HCT116 (cell line): Measurements from ENCODE around the gene SUGP1. TPM values are rescaled to one million over a fixed set of nuclear protein-coding genes. Genes with fewer than 3 reads are reported as not detected.

Experiments used
- ATAC-seq: fragments of 200-7000 bp; cut with Tn5 transposase; 2 replicates; pipeline ENCODE4 v1.9.1; 2020; ENCODE audit warnings: mild to moderate bottlenecking, moderate library complexity
- BruUV-seq: library from RNA; stranded (reverse); fragments of 400-500 nt; replicated peaks from 2 replicates; lab custom pipeline; 2021; lab: Mats Ljungman, UMichigan
- CTCF ChIA-PET: fragments of 300-600 bp; sonication (Branson Sonifier 250); formaldehyde crosslinking; loops from one replicate; lab custom pipeline; 2021; ENCODE audit warnings: antibody characterized with exemption; lab: Charles Lee
- POLR2A ChIA-PET: fragments of 300-600, 350-600 bp; sonication (Branson Sonifier 250); formaldehyde crosslinking; loops from one replicate; lab custom pipeline; 2021; ENCODE audit warnings: antibody characterized with exemption; lab: Charles Lee
- RAD21 ChIA-PET, 2 experiments: fragments of 300-600 bp; sonication (Branson Sonifier 250); formaldehyde crosslinking; loops; one replicate each; lab custom pipeline; 2023; ENCODE audit warnings: low total read pairs in 2 of 2; ENCODE audit not compliant: uncharacterized antibody in 2 of 2, unreplicated experiment in 2 of 2, low non-redundant PET in 1 of 2; lab: Charles Lee
- DNase-seq: peaks from one replicate; pipeline ENCODE4 v3.0.0-alpha.2; 2010; ENCODE audit warnings: low read depth, low spot score
- H2AFZ ChIP-seq: fragments of 200-600 bp; shearing (Covaris generic), sonication (generic); 2 replicates; pipeline ENCODE4 v1.6.1; 2017; ENCODE audit warnings: low read depth, mixed run types, mixed read lengths, antibody characterized with exemption, low read length; ENCODE audit not compliant: poor library complexity, severe bottlenecking
- H3K27ac ChIP-seq: 2 replicates; pipeline ENCODE4 v1.5.1; 2012; ENCODE audit warnings: low read depth, low read length
- H3K27me3 ChIP-seq: fragments of 200-600 bp; sonication (generic); 2 replicates; pipeline ENCODE4 v1.6.1; 2016; ENCODE audit warnings: mixed run types, low read length, mixed read lengths; ENCODE audit not compliant: insufficient read depth
- H3K36me3 ChIP-seq, 2 experiments: fragments of 200-500 bp in 1 of 2; fragments of 200-600 bp in 1 of 2; sonication (Bioruptor generic) in 1 of 2; sonication (generic) in 1 of 2; 2 replicates each; pipeline versions ENCODE4 v1.5.1 to v1.6.1; 2014 to 2016; ENCODE audit warnings: low read length in 2 of 2, inconsistent platforms in 1 of 2, mixed read lengths in 1 of 2, mixed run types in 1 of 2; ENCODE audit not compliant: insufficient read depth in 2 of 2, control insufficient read depth in 1 of 2
- H3K4me1 ChIP-seq, 2 experiments: fragments of 200-600 bp in 1 of 2; sonication (generic) in 1 of 2; 2 replicates each; pipeline versions ENCODE4 v1.5.1 to v1.6.1; 2012 to 2017; ENCODE audit warnings: low read length in 2 of 2, inconsistent platforms in 1 of 2, mild to moderate bottlenecking in 1 of 2, mixed read lengths in 1 of 2, mixed run types in 1 of 2, moderate library complexity in 1 of 2; ENCODE audit not compliant: insufficient read depth in 2 of 2, control insufficient read depth in 1 of 2
- H3K4me2 ChIP-seq: fragments of 200-600 bp; sonication (generic); 2 replicates; pipeline ENCODE4 v1.6.1; 2017; ENCODE audit warnings: mixed run types, low read length, mixed read lengths
- H3K4me3 ChIP-seq, 2 experiments: fragments of 200-600 bp in 1 of 2; sonication (generic) in 1 of 2; replicated peaks in 1 of 2; 2 replicates each; pipeline ENCODE4 v1.5.1; 2011 to 2016; ENCODE audit warnings: low read length in 2 of 2, control low read depth in 1 of 2, low read depth in 1 of 2, mild to moderate bottlenecking in 1 of 2, mixed read lengths in 1 of 2, mixed run types in 1 of 2
- H3K79me2 ChIP-seq: fragments of 200-600 bp; sonication (generic); 2 replicates; pipeline ENCODE4 v1.6.1; 2017; ENCODE audit warnings: mild to moderate bottlenecking, mixed run types, low read length, moderate library complexity, mixed read lengths; ENCODE audit not compliant: insufficient read depth
- H3K9ac ChIP-seq: fragments of 200-600 bp; sonication (generic); 2 replicates; pipeline ENCODE4 v1.6.1; 2016; ENCODE audit warnings: low read length, mixed read lengths
- H3K9me2 ChIP-seq: fragments of 200-600 bp; sonication (generic), shearing (Covaris generic); 2 replicates; pipeline ENCODE4 v1.6.1; 2017; ENCODE audit warnings: mixed run types, mild to moderate bottlenecking, moderate library complexity; ENCODE audit not compliant: insufficient read depth
- H3K9me3 ChIP-seq, 2 experiments: fragments of 200-500 bp in 1 of 2; fragments of 200-600 bp in 1 of 2; sonication (Bioruptor generic) in 1 of 2; sonication (generic) in 1 of 2; 2 replicates each; pipeline ENCODE4 v1.6.1; 2014 to 2017; ENCODE audit warnings: low read length in 2 of 2, mixed read lengths in 2 of 2, inconsistent platforms in 1 of 2, low read depth in 1 of 2, mild to moderate bottlenecking in 1 of 2, mixed run types in 1 of 2, moderate library complexity in 1 of 2; ENCODE audit not compliant: control insufficient read depth in 1 of 2, insufficient read depth in 1 of 2
- H4K20me1 ChIP-seq: fragments of 200-600 bp; sonication (generic), shearing (Covaris generic); 2 replicates; pipeline ENCODE4 v1.6.1; 2017; ENCODE audit warnings: mixed run types, mild to moderate bottlenecking, moderate library complexity; ENCODE audit not compliant: insufficient read depth
- CBX3 ChIP-seq: IDR thresholded peaks from 2 replicates; pipeline ENCODE4 v1.6.1; 2012; ENCODE audit warnings: low read depth
- CEBPB ChIP-seq: IDR thresholded peaks from 2 replicates; pipeline ENCODE4 v1.6.1; 2012; ENCODE audit warnings: low read depth
- EGR1 ChIP-seq: IDR thresholded peaks from 2 replicates; pipeline ENCODE4 v1.6.1; 2012; ENCODE audit warnings: low read depth
- EZH2 ChIP-seq: fragments of 200-600 bp; sonication (generic); IDR thresholded peaks from 2 replicates; pipeline ENCODE4 v1.6.1; 2017; ENCODE audit warnings: antibody characterized with exemption, mixed run types
- EZH2phosphoT487 ChIP-seq: fragments of 200-600 bp; IDR thresholded peaks from 2 replicates; pipeline ENCODE4 v1.6.1; 2018; ENCODE audit warnings: antibody characterized with exemption, borderline replicate concordance
- FOSL1 ChIP-seq: IDR thresholded peaks from 2 replicates; pipeline ENCODE4 v1.6.1; 2012; ENCODE audit warnings: low read depth
- JUND ChIP-seq: IDR thresholded peaks from 2 replicates; pipeline ENCODE4 v1.6.1; 2012
- POLR2A ChIP-seq: IDR thresholded peaks from 2 replicates; pipeline ENCODE4 v1.7.0; 2011; ENCODE audit warnings: borderline replicate concordance; ENCODE audit not compliant: insufficient read depth, insufficient read length; ENCODE audit errors: extremely low read depth
- RAD21 ChIP-seq: IDR thresholded peaks from 2 replicates; pipeline ENCODE4 v1.6.1; 2012; ENCODE audit warnings: low read depth, mild to moderate bottlenecking
- SRF ChIP-seq: IDR thresholded peaks from 2 replicates; pipeline ENCODE4 v1.6.1; 2012; ENCODE audit warnings: low read depth
- TCF7L2 ChIP-seq: IDR thresholded peaks from 2 replicates; pipeline ENCODE4 v1.7.0; 2011; ENCODE audit warnings: borderline replicate concordance, inconsistent platforms; ENCODE audit not compliant: insufficient read depth, insufficient read length; ENCODE audit errors: extremely low read depth
- YY1 ChIP-seq: IDR thresholded peaks from 2 replicates; pipeline ENCODE4 v1.6.1; 2011; ENCODE audit warnings: low read length, low read depth, moderate library complexity, mild to moderate bottlenecking; ENCODE audit not compliant: insufficient replicate concordance; ENCODE audit errors: extremely low read depth
- intact Hi-C: fragments of 100-400 bp; cut with micrococcal nuclease; formaldehyde crosslinking; loops from 2 replicates; pipeline ENCODE4 v1.10.0; 2022
- total RNA-seq: library from RNA; stranded (reverse); gene quantifications from one replicate; pipeline ENCODE4 v1.2.1, GENCODE V29; 2021; ENCODE audit not compliant: unreplicated experiment
- TF ChIP-seq, protein P1 (sequence below): IDR thresholded peaks from 2 replicates; pipeline ENCODE4 v1.6.1; 2012
- TF ChIP-seq, protein P2 (sequence below): IDR thresholded peaks from 2 replicates; pipeline ENCODE4 v1.6.1; 2011; ENCODE audit warnings: mild to moderate bottlenecking, low read length, moderate library complexity; ENCODE audit not compliant: insufficient replicate concordance; ENCODE audit errors: extremely low read depth
- TF ChIP-seq, protein P3 (sequence below): IDR thresholded peaks from 2 replicates; pipeline ENCODE4 v1.6.1; 2012; ENCODE audit warnings: low read depth
- TF ChIP-seq, protein P4 (sequence below): IDR thresholded peaks from 2 replicates; pipeline ENCODE4 v1.6.1; 2012

Gene SUGP1
- total RNA-seq, 1 experiment from 2014 or later, result 47.6 TPM

DNA sequence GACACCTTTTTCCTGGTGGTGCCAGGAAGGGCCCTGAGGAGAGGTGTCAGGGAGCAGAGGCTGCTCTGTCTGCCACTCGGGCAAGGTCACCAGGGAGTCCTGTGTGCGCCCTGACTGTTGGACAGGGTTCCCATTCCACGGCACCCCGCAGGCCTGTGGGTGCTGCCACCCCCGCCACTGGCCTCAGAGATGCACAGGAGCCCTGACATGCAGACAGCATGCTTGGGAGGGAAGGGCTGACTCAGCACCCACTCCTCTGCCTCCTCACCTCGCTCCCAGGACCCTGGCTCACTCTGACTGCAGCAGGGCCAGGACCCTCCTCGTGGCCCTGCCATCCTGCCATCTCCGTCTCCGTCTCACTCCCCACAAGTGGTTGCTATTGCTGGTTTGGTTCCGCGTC lies 25.7 kb upstream of the SUGP1 start:
- Histone ChIP-seq H4K20me1 (no peaks in the 10 kb centered on the region), H3K9ac (no peak overlapping the region), H2AFZ (no peak overlapping the region), H3K9me3 (no peaks in the 10 kb centered on the region), H3K9me2 (no peaks in the 10 kb centered on the region), H3K4me2 (no peak overlapping the region), H3K27ac (no peak overlapping the region), H3K4me1 (no peaks in the 10 kb centered on the region), H3K79me2 (no peaks in the 10 kb centered on the region), H3K4me3 (no peak overlapping the region), H3K27me3 (no peaks in the 10 kb centered on the region), H3K36me3 (peaks cover 13 to 22% of the 10 kb centered on the region in 2 experiments; a peak in 3 of 4 replicates)
- ChIA-PET POLR2A (no interaction called here), CTCF (no interaction called here), RAD21 (no interaction called here)
- intact Hi-C loops, result loop anchor here (10.0 kb wide), 1 partner anchor 301 kb away; no protein-coding TSS in a partner anchor
- TF ChIP-seq TCF7L2, result no peak
- TF ChIP-seq FOSL1, result no peak
- TF ChIP-seq YY1, result no peak
- TF ChIP-seq, protein P1, sequence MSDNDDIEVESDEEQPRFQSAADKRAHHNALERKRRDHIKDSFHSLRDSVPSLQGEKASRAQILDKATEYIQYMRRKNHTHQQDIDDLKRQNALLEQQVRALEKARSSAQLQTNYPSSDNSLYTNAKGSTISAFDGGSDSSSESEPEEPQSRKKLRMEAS, result no peak
- no peak for TF ChIP-seq CBX3
- no peak for TF ChIP-seq EZH2phosphoT487
- TF ChIP-seq JUND, result no peak
- TF ChIP-seq CEBPB, result no peak
- no peak for TF ChIP-seq SRF
- no TSS peak for BruUV-seq
- ATAC-seq (no peak), DNase-seq (no peak)

DNA sequence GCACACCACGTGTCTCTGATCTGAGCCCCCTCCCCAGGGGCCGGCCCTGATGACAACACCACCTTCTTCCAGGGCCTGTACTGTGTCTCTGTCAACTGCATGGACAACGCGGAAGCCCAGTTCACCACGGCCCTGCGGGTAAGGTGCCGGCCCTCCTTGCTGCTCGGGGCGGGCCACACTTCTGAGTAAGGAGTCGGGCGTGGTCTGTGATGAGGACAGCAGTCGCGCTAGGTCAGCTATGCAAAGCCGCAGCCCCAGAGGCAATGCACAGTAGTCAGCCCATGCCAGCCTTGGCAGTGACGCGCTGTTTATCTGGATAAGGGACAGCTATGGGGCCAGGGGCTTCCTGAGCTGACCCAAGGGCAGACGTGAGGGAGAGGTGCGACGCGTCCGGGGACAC lies 24.9 kb upstream of the SUGP1 start:
- CTCF ChIA-PET, result no interaction called here
- Histone ChIP-seq H3K9ac (no peak overlapping the region), H3K79me2 (no peaks in the 10 kb centered on the region), H3K9me2 (no peaks in the 10 kb centered on the region), H3K4me2 (no peak overlapping the region), H3K27ac (no peak overlapping the region), H3K4me1 (no peaks in the 10 kb centered on the region), H3K4me3 (no peak overlapping the region), H2AFZ (no peak overlapping the region), H3K9me3 (no peaks in the 10 kb centered on the region), H3K36me3 (peaks cover 13 to 22% of the 10 kb centered on the region in 2 experiments; a peak in 3 of 4 replicates), H4K20me1 (no peaks in the 10 kb centered on the region), H3K27me3 (no peaks in the 10 kb centered on the region)
- RAD21 ChIA-PET, result no interaction called here
- DNase-seq, result no peak
- POLR2A ChIA-PET, result no interaction called here
- ATAC-seq, result no peak
- no TSS peak for BruUV-seq
- intact Hi-C loops, result loop anchor here (10.0 kb wide), 1 partner anchor 300 kb away; no protein-coding TSS in a partner anchor
- TF ChIP-seq POLR2A (no peak), EGR1 (no peak), RAD21 (no peak), EZH2 (no peak), FOSL1 (no peak)
- TF ChIP-seq, protein P2, sequence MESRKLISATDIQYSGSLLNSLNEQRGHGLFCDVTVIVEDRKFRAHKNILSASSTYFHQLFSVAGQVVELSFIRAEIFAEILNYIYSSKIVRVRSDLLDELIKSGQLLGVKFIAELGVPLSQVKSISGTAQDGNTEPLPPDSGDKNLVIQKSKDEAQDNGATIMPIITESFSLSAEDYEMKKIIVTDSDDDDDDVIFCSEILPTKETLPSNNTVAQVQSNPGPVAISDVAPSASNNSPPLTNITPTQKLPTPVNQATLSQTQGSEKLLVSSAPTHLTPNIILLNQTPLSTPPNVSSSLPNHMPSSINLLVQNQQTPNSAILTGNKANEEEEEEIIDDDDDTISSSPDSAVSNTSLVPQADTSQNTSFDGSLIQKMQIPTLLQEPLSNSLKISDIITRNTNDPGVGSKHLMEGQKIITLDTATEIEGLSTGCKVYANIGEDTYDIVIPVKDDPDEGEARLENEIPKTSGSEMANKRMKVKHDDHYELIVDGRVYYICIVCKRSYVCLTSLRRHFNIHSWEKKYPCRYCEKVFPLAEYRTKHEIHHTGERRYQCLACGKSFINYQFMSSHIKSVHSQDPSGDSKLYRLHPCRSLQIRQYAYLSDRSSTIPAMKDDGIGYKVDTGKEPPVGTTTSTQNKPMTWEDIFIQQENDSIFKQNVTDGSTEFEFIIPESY, result no peak
- TF ChIP-seq, protein P1, result no peak
- TF ChIP-seq, protein P3, sequence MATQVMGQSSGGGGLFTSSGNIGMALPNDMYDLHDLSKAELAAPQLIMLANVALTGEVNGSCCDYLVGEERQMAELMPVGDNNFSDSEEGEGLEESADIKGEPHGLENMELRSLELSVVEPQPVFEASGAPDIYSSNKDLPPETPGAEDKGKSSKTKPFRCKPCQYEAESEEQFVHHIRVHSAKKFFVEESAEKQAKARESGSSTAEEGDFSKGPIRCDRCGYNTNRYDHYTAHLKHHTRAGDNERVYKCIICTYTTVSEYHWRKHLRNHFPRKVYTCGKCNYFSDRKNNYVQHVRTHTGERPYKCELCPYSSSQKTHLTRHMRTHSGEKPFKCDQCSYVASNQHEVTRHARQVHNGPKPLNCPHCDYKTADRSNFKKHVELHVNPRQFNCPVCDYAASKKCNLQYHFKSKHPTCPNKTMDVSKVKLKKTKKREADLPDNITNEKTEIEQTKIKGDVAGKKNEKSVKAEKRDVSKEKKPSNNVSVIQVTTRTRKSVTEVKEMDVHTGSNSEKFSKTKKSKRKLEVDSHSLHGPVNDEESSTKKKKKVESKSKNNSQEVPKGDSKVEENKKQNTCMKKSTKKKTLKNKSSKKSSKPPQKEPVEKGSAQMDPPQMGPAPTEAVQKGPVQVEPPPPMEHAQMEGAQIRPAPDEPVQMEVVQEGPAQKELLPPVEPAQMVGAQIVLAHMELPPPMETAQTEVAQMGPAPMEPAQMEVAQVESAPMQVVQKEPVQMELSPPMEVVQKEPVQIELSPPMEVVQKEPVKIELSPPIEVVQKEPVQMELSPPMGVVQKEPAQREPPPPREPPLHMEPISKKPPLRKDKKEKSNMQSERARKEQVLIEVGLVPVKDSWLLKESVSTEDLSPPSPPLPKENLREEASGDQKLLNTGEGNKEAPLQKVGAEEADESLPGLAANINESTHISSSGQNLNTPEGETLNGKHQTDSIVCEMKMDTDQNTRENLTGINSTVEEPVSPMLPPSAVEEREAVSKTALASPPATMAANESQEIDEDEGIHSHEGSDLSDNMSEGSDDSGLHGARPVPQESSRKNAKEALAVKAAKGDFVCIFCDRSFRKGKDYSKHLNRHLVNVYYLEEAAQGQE, result no peak
- TF ChIP-seq, protein P4, sequence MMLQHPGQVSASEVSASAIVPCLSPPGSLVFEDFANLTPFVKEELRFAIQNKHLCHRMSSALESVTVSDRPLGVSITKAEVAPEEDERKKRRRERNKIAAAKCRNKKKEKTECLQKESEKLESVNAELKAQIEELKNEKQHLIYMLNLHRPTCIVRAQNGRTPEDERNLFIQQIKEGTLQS, result no peak
